Effector memory CD8-positive, alpha-beta T cell (primary cell): ENCODE measurements around the gene HAGHL.
A peak's percentile ranks its signal among the peaks of the same experiment; 100 is the strongest.

Experiments used
- ATAC-seq: fragments of 150-1000 bp; cut with Tn5 transposase; replicated peaks from 2 replicates; pipeline ENCODE4 v1.10.0; 2021; ENCODE audit warnings: mild to moderate bottlenecking, moderate library complexity
- DNase-seq, 3 experiments: peaks; one replicate each; pipeline ENCODE4 v3.0.0; 2021
- H3K27ac Mint-ChIP-seq, 2 donors: one replicate each; pipeline ENCODE4 v1.8.0; 2022; ENCODE audit warnings: mild to moderate bottlenecking in 2 of 2, mixed read lengths in 2 of 2, moderate library complexity in 2 of 2
- H3K27me3 Mint-ChIP-seq, 2 donors: one replicate each; pipeline ENCODE4 v1.8.0; 2022; ENCODE audit warnings: mixed read lengths in 2 of 2
- H3K36me3 Mint-ChIP-seq: one replicate; pipeline ENCODE4 v1.8.0; 2022; ENCODE audit warnings: mild to moderate bottlenecking, moderate library complexity, mixed read lengths; ENCODE audit not compliant: insufficient read depth
- H3K4me1 Mint-ChIP-seq, 2 donors: one replicate each; pipeline ENCODE4 v1.8.0; 2022; ENCODE audit warnings: low read depth in 2 of 2, mixed read lengths in 2 of 2
- H3K4me3 Mint-ChIP-seq, 2 donors: one replicate each; pipeline ENCODE4 v1.8.0; 2022; ENCODE audit warnings: mild to moderate bottlenecking in 2 of 2, mixed read lengths in 2 of 2, moderate library complexity in 2 of 2
- H3K9me3 Mint-ChIP-seq, 2 donors: one replicate each; pipeline ENCODE4 v1.8.0; 2022; ENCODE audit warnings: mixed read lengths in 2 of 2

The HAGHL gene

DNA sequence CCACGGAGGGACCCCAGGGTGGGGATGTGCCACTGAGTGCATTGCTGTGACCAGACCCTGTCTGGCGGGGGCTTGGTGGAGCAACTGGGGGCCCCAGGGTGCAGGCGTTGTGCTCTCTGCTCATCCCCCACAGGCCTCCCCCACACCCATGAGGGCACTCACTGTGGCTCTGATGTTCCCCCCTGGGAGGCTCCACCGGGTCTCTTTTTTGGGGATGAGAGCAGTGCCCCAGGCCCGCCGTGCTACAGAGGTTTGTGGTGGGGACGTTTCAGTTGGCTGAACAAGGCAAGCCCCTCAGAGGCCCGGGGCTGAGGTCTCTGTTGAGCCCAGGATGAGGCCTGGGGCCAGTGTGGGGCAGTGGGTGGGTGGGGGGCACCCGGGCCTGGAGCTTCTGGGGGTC lies 3.2 kb upstream of the HAGHL start:
- ATAC-seq (no peak), DNase-seq (no peak)
- H3K4me3 Mint-ChIP-seq = peak overlapping the region in 1 of 2 donors; percentile 42
- H3K9me3 Mint-ChIP-seq = no peaks in the 10 kb centered on the region
- peak overlapping the region in 1 of 2 donors; percentile 62 for H3K27ac Mint-ChIP-seq
- peaks cover 30% of the 10 kb centered on the region for H3K36me3 Mint-ChIP-seq
- peaks cover 15 to 19% of the 10 kb centered on the region in 2 donors for H3K4me1 Mint-ChIP-seq
- no peaks in the 10 kb centered on the region for H3K27me3 Mint-ChIP-seq

DNA sequence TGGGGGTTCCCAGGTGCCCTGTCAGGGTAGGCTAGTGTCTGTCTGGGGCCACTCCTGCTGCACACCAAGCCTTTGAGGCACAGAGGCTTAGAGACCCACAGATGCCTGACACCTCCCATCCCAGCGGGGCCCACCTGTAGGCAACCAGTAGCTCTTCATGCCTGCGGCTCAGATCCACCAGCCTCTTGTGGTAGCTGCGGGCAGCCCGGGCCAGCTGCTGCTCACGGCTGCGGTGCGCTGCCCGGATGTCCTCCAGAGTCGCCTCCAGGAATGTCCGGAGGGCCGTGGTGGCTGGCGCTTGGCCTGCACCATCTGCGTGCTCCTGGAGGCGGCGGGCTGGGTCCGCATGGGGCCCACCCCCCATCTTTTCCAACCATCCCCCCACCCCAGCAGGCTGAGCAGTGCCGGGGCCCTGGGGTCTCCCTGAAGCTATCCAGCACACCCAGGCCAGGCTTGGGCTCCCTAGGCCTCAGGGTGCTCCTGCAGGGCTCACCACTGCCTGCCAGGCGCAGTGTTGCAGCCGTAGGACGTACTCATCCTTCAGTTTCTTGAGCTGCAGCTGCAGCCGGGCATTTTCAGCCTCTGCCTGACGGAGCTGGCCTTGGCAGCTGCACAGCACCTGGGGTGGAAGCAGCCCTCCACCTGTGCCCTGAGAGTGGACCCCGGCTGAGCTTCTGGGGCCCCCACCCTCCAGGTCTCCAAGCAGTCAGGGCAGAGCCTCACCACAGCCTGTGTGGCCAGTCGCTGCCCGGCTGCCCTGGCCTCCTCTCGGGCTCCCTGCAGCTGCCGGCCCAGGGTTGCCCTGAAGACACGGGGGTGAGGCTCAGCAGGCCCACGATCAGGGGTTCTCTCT lies 2.5 kb upstream of the HAGHL start:
- no peak for ATAC-seq
- Mint-ChIP-seq H3K4me1 (peaks cover 10 to 15% of the 10 kb centered on the region in 2 donors), H3K27ac (peak overlapping the region in 1 of 2 donors; percentile 62), H3K27me3 (no peaks in the 10 kb centered on the region), H3K9me3 (no peaks in the 10 kb centered on the region), H3K4me3 (no peak overlapping the region), H3K36me3 (peaks cover 34% of the 10 kb centered on the region)
- DNase-seq = no peak

DNA sequence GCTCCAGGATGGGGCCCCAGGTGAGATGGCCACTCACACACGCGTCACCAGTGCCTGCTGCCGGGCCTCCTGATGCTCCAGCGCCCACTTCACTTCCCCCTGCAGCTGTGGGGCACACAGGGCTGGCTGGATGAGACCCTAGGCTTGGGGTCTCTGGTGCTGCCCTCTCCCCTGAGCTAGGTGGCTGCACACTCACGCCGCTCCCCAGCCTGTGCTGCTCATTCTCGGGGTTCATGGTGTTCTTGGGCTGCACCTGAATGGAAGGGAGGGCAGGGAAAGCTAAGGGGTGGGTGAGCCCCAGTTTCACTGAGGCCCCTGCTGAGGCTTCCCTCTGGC lies 1.9 kb upstream of the HAGHL start:
- Mint-ChIP-seq H3K4me3 (peak overlapping the region in 1 of 2 donors; percentile 80), H3K36me3 (peaks cover 38% of the 10 kb centered on the region), H3K27me3 (no peaks in the 10 kb centered on the region), H3K4me1 (peaks cover 9 to 15% of the 10 kb centered on the region in 2 donors), H3K9me3 (no peaks in the 10 kb centered on the region), H3K27ac (peak overlapping the region in 1 of 2 donors; percentile 20)
- ATAC-seq (no peak), DNase-seq (no peak)

DNA sequence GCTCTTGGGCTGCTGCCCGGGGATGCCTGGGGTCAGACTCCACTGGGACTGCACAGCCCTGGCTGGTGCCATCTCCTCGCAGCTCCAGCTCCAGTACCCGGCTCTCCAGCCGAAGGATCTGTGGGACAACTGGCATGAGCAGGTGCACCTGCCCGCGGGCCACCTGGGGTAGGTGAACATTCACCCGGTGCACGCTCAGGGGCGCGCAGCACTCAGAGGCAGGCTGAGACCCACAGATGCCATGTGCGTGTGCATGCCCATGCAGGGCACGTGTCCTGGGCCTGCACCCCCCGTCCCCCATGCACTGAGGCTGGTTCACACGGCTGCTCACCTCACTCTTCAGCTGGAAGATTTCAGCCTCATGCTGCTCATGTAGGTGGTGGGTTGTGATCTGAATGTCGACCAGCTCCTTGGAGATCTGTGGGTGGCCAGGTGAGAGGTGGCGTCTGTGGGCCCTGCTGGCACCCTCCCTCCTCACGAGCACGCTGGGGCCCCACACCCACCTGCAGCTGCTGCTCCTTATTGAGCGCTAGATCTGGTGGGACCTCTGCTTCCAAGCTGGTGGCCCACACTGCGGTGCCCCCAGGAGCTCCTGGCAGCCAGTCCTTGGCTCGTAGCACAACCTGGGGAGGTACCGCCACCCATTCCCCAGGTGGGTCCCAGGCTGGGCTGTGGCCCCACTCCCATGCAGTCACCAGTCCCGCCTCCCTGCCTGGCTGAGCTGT lies 1.3 kb upstream of the HAGHL start:
- H3K27ac Mint-ChIP-seq = peak overlapping the region in 1 of 2 donors; percentile 73

DNA sequence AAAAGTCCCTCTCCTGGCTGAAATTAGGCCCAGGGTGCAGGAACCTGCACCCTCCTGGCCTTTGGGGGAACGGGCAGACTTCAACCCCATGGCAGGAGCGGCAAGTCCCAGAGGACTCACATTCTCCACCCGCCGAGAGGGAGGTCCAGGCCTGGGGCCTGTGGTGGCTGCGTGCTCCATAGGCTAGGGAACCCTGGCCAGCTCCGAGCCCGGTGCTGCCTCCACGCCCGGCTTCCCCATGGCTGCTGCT lies 793 bp upstream of the HAGHL start:
- no peaks in the 10 kb centered on the region for H3K27me3 Mint-ChIP-seq
- peaks cover 34% of the 10 kb centered on the region for H3K36me3 Mint-ChIP-seq
- no peaks in the 10 kb centered on the region for H3K9me3 Mint-ChIP-seq
- no peak for ATAC-seq
- H3K4me3 Mint-ChIP-seq = peak overlapping the region; percentile 72 to 80
- H3K4me1 Mint-ChIP-seq = peaks cover 3 to 11% of the 10 kb centered on the region in 2 donors
- no peak for DNase-seq
- peak overlapping the region in 1 of 2 donors; percentile 73 for H3K27ac Mint-ChIP-seq

More for the DNA sequence above, 1.3 kb upstream of the HAGHL start:
- no peaks in the 10 kb centered on the region for H3K9me3 Mint-ChIP-seq
- peaks cover 32% of the 10 kb centered on the region for H3K36me3 Mint-ChIP-seq
- peaks cover 3 to 11% of the 10 kb centered on the region in 2 donors for H3K4me1 Mint-ChIP-seq
- DNase-seq = no peak
- H3K4me3 Mint-ChIP-seq = peak overlapping the region in 1 of 2 donors; percentile 80
- H3K27me3 Mint-ChIP-seq = no peaks in the 10 kb centered on the region
- ATAC-seq = no peak

DNA sequence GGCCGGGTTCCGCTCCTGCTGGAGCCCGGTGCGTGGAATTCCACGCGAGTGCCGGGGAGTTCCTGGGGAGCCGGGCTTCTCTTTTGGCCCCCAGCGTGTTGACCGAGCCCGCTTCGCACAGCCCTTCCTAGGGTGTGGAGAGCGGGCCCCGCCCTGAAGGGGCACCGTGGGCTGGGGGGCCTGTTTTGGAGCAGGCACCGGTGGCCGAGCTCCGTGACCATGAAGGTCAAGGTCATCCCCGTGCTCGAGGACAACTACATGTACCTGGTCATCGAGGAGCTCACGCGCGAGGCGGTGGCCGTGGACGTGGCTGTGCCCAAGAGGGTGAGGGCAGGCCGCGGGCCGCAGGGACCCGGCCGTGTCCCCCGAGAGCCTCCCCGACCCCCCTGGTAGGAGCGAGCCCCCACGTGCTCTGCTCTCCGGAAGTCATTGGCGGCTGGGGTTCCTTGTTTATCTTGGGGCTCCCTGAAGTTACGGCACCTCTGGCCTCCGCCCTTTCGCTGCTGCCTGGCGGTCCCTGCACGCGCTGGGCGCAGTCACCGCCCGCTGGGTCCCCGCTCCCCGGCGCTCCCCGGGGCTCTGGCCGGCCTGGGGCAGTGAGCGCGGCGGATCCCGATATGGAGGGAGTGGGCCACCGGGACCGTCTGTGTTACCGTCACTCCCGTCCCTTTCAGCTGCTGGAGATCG lies 528 bp downstream of the HAGHL start:
- no peaks in the 10 kb centered on the region for H3K27me3 Mint-ChIP-seq
- H3K27ac Mint-ChIP-seq = no peak overlapping the region
- peaks cover 0 to 8% of the 10 kb centered on the region in 2 donors for H3K4me1 Mint-ChIP-seq
- H3K4me3 Mint-ChIP-seq = peak overlapping the region; percentile 59 to 80
- DNase-seq = no peak
- peaks cover 30% of the 10 kb centered on the region for H3K36me3 Mint-ChIP-seq
- no peaks in the 10 kb centered on the region for H3K9me3 Mint-ChIP-seq
- peak; percentile 19 for ATAC-seq

DNA sequence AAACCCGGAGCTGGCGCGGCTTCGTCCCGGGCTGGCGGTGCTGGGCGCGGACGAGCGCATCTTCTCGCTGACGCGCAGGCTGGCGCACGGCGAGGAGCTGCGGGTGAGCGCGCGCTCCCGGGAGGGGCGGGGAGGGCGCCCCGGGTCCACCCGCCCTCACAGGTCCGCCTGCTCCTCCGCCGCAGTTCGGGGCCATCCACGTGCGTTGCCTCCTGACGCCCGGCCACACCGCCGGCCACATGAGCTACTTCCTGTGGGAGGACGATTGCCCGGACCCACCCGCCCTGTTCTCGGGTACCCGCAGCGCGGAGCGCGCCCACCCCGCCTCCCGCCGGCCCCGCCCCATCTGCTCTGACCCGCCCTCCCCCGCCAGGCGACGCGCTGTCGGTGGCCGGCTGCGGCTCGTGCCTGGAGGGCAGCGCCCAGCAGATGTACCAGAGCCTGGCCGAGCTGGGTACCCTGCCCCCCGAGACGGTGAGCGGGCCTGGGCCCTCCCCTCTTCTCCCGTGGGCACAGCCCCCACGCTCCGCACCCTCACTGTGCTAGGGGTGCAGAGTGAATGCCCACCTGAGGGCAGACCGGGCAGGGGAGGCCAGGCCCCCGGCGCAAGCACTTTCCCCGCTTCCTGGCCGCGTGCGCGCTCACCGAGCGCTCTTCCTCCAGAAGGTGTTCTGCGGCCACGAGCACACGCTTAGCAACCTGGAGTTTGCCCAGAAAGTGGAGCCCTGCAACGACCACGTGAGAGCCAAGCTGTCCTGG lies 1.4 kb downstream of the HAGHL start:
- Mint-ChIP-seq H3K27me3 (no peaks in the 10 kb centered on the region), H3K4me1 (peaks cover 0 to 6% of the 10 kb centered on the region in 2 donors), H3K9me3 (no peaks in the 10 kb centered on the region), H3K4me3 (peak overlapping the region; percentile 57 to 80), H3K36me3 (peaks cover 35% of the 10 kb centered on the region), H3K27ac (no peak overlapping the region)
- DNase-seq (peak; percentile 70 to 80 (median 70)), ATAC-seq (peak; percentile 78)

DNA sequence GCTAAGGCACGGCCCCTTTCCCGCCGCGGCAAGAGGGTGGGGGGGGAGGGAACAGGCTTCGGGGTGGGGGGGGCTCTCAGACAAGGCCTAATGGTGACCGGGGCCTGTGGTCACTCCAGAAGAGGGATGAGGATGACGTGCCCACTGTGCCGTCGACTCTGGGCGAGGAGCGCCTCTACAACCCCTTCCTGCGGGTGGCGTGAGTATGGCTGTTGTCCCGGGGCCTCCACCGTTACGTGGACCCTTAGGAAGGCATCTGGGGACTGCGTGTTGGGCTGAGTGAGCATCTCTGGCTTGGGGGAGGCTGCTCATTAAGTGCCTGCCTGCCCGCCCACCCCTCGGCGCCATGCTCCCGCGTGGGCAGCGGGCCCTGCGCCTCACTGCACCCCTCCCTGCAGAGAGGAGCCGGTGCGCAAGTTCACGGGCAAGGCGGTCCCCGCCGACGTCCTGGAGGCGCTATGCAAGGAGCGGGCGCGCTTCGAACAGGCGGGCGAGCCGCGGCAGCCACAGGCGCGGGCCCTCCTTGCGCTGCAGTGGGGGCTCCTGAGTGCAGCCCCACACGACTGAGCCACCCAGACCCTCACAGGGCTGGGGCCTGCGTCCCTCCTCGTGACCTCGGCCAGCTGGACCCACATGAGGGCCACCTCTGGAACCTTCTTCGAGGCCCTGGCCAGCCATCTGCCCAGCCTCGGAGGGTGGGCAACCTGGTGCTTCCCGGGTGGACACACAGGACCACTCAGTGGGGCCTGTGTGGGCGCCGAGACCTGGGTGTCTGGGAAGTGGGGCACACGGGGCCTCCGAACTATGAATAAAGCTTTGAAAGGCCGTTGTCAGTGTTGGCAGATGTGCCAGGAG lies 2.2 kb downstream of the HAGHL start:
- H3K4me1 Mint-ChIP-seq = peaks cover 0 to 6% of the 10 kb centered on the region in 2 donors
- H3K27ac Mint-ChIP-seq = no peak overlapping the region
- no peak for ATAC-seq
- H3K36me3 Mint-ChIP-seq = peaks cover 35% of the 10 kb centered on the region
- no peak for DNase-seq
- peak overlapping the region; percentile 57 to 80 for H3K4me3 Mint-ChIP-seq
- no peaks in the 10 kb centered on the region for H3K9me3 Mint-ChIP-seq
- H3K27me3 Mint-ChIP-seq = no peaks in the 10 kb centered on the region

DNA sequence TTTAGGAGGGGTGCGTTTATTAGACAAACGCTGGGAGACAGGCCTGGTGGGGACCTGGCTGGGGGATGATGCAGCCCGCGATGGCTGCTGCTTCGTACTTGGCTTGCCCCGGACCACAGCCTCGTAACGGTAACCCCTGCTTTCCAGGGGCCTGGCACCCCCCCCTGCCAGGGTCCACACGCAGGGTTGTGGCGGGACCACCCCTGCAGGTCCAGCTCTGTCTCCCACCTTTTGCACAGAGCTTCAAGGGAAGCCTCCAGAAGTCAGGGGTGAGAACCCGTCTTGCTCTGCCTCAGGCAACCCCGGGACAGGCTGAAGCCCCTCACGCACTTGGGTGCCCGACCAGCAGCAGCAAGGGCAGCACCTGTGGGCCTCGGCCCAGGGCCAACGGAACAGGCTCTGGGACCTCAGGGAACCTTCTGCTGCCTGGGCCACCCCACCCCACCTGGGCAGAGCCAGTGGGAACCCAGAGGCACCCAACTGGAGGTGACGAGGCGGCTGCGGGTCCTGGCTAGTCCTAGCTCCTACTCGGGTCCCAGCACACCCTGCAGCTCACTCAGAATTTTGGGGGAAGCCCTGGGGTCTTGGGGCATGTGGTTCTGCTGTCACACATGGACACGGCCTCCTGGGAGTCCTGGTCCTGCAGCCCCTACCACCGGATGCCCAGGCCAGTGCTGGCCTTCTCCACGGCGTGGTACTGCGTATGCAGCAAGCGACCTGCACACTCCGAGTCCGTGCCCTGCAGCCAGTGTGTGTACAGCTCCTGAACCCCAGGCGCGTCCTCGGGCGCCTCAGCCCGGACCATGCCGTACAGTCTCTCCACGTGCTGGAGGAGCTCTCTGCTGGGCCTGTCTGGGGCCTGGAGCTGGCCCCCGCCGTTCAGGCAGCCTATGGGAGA lies 3.1 kb downstream of the HAGHL start:
- H3K4me3 Mint-ChIP-seq = peak overlapping the region in 1 of 2 donors; percentile 19
- peaks cover 0 to 5% of the 10 kb centered on the region in 2 donors for H3K4me1 Mint-ChIP-seq
- ATAC-seq (no peak), DNase-seq (no peak)
- H3K27me3 Mint-ChIP-seq = no peaks in the 10 kb centered on the region
- peaks cover 37% of the 10 kb centered on the region for H3K36me3 Mint-ChIP-seq
- no peak overlapping the region for H3K27ac Mint-ChIP-seq
- H3K9me3 Mint-ChIP-seq = no peaks in the 10 kb centered on the region

DNA sequence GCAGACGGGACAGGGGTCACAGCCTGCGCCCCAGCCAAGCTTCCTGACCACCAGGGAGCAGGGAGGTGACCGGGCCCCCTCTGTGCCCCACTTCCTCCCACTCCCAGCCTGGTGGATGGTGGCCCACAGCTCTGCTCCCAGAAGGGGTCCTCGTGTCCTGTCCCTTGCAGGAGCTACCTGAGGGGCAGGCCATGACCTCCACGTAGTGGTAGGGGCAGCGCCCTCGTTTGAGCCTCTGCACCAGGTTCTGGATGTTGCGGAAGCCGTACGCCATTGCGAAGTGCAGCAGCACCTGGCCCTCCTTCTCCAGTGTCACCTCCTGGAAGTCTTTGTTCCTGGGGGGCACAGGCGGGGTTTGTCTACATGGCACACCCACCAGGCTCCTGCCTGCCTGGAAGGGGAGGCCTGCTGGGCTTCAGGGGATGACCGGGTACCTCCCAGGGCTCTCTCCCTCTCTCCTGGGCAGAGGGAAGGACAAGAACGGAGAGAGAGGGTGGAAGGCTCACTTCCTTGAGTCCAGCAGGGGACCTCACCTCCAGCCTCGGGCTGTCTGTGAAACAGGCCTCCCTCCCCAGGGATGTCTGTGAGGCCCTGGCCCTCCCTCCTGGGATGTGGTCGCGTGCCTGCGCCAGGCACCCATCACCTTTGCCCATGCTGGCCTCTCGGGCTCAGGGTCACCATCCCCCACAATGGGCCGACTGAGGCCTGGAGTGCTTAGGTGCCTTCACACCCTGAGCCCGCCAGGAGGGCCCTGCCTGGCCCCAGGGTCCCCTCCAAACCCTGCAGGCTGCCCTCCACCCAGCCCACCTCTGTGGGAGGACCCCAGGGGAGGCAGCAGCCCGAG lies 4.0 kb downstream of the HAGHL start:
- Mint-ChIP-seq H3K27ac (no peak overlapping the region), H3K36me3 (peaks cover 39% of the 10 kb centered on the region), H3K9me3 (no peaks in the 10 kb centered on the region), H3K27me3 (no peaks in the 10 kb centered on the region), H3K4me3 (no peak overlapping the region), H3K4me1 (peaks cover 0 to 1% of the 10 kb centered on the region in 2 donors)
- ATAC-seq (no peak), DNase-seq (no peak)

DNA sequence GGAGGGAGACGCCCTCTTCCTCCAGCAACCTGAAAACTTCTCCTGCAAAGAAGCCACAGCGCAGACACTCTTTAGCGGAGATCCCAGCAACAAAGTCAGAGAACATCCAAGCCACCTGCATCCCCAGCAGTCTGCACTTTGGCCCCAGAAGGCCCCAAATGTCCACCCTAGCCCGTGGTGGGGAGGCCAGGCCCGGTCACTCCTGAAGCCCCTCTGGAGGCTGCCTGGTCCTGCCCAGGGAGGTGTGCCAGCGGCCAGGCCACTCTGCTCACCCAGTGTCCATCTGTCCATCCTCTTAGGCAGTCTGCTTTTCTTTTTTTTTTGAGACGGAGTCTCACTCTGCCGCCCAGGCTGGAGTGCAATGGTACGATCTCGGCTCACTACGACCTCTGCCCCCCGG lies 5.4 kb downstream of the HAGHL start:
- no peaks in the 10 kb centered on the region for H3K9me3 Mint-ChIP-seq
- ATAC-seq = no peak
- no peaks in the 10 kb centered on the region for H3K27me3 Mint-ChIP-seq
- no peak for DNase-seq
- peaks cover 41% of the 10 kb centered on the region for H3K36me3 Mint-ChIP-seq
- H3K27ac Mint-ChIP-seq = peak overlapping the region in 1 of 2 donors; percentile 32
- no peak overlapping the region for H3K4me3 Mint-ChIP-seq
- peaks cover 0 to 1% of the 10 kb centered on the region in 2 donors for H3K4me1 Mint-ChIP-seq
